Measurements from ENCODE around the gene SEBOX.
A peak's percentile ranks its signal among the peaks of the same experiment; 100 is the strongest.
"Not testable (repeated sequence)": the region's sequence is repeated elsewhere in the genome, so short reads cannot be mapped to it uniquely, and the experiment has no call there.

The SEBOX gene

DNA sequence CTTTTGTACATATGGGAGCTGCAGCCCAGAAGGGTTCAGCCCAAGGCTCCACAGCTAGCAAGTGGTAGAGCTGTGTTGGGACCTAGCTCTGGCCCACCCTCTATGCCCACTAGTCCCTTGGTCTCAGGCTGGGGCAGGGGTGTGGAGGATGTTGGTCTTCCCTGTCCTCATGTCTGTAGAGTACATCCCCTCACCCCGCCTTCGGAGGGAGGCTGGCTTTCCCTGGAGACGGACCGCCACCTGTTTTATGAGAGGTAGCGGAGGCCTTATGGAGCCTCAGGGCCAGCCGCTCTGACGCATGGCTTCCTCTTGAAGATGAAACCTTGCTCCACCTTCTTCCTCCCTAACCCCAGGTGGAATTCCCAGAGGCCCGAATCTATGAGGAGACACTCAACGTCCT is 21.0 kb downstream of the SEBOX start:
- Histone ChIP-seq H3K4me1 (no peaks in the 10 kb centered on the region), H3K27me3 (no peaks in the 10 kb centered on the region), H3K4me3 (no peak overlapping the region), H4K20me1 (peaks cover 46% of the 10 kb centered on the region), H3K27ac (no peak overlapping the region), H3K36me3 (peaks cover 99% of the 10 kb centered on the region), H3K9me3 (no peaks in the 10 kb centered on the region), H3K4me2 (no peak overlapping the region), H3K9ac (no peak overlapping the region)
- TF ChIP-seq Cebpa-rat (IDR thresholded peaks at IDR 0.05) = no peak

DNA sequence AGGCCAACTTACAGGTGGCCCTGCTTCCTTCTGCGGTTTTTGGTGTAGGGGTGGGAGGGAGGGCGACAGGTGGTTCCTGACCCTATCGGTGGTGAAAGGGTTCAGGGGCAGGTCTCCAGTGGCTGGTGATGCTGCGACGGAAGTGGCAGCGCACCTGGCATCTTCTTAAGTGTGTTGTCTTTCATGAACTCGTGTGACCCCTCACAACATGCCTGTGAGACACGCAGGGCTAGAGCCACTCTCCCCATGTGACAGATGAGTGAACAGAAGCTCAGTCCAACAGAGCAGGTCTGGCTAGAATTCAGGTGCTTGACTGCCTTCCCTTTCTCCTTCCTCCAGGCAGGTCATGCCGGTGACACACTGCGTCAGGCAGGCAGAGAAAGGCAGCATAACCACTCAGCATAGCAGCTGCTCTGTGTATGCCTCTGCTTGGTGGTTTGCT is 21.5 kb downstream of the SEBOX start:
- no peak for TF ChIP-seq Cebpa-rat (IDR thresholded peaks at IDR 0.05)
- no peak overlapping the region for H3K4me2 ChIP-seq
- H3K27me3 ChIP-seq = no peaks in the 10 kb centered on the region
- H3K9ac ChIP-seq = no peak overlapping the region
- H3K4me1 ChIP-seq = no peaks in the 10 kb centered on the region
- no peak overlapping the region for H3K27ac ChIP-seq
- peaks cover 96% of the 10 kb centered on the region for H3K36me3 ChIP-seq
- H3K4me3 ChIP-seq = no peak overlapping the region
- peaks cover 51% of the 10 kb centered on the region for H4K20me1 ChIP-seq
- no peaks in the 10 kb centered on the region for H3K9me3 ChIP-seq

GRCh38 chr17:28342313-28342712 is 22.7 kb downstream of the SEBOX start:
- Histone ChIP-seq H3K9me3 (no peaks in the 10 kb centered on the region), H3K9ac (no peak overlapping the region), H3K36me3 (peaks cover 88% of the 10 kb centered on the region)

GRCh38 chr17:28341516-28341915 is 23.5 kb downstream of the SEBOX start:
- H3K4me3 ChIP-seq = no peak overlapping the region
- no peak overlapping the region for H3K9ac ChIP-seq
- no peak overlapping the region for H3K27ac ChIP-seq
- peaks cover 80% of the 10 kb centered on the region for H3K36me3 ChIP-seq
- peaks cover 59% of the 10 kb centered on the region for H4K20me1 ChIP-seq
- no peaks in the 10 kb centered on the region for H3K27me3 ChIP-seq
- TF ChIP-seq Cebpa-rat (IDR thresholded peaks at IDR 0.05) = no peak
- H3K4me1 ChIP-seq = peaks cover 4% of the 10 kb centered on the region
- H3K4me2 ChIP-seq = no peak overlapping the region
- H3K9me3 ChIP-seq = no peaks in the 10 kb centered on the region

More at GRCh38 chr17:28342313-28342712, 22.7 kb downstream of the SEBOX start:
- peaks cover 54% of the 10 kb centered on the region for H4K20me1 ChIP-seq
- H3K4me2 ChIP-seq = no peak overlapping the region
- no peaks in the 10 kb centered on the region for H3K27me3 ChIP-seq
- TF ChIP-seq Cebpa-rat (IDR thresholded peaks at IDR 0.05) = no peak
- H3K4me1 ChIP-seq = no peaks in the 10 kb centered on the region
- H3K27ac ChIP-seq = no peak overlapping the region
- no peak overlapping the region for H3K4me3 ChIP-seq

- Histone ChIP-seq H3K36me3 (peaks cover 68% of the 10 kb centered on the region), H3K27ac (no peak overlapping the region), H4K20me1 (peaks cover 58% of the 10 kb centered on the region), H3K9ac (no peak overlapping the region), H3K4me3 (no peak overlapping the region), H3K4me1 (peaks cover 9% of the 10 kb centered on the region), H3K27me3 (no peaks in the 10 kb centered on the region), H3K4me2 (no peak overlapping the region), H3K9me3 (no peaks in the 10 kb centered on the region)
- TF ChIP-seq Cebpa-rat (IDR thresholded peaks at IDR 0.05) = no peak
Measured at GRCh38 chr17:28340374-28340773, 24.6 kb downstream of the SEBOX start.

DNA sequence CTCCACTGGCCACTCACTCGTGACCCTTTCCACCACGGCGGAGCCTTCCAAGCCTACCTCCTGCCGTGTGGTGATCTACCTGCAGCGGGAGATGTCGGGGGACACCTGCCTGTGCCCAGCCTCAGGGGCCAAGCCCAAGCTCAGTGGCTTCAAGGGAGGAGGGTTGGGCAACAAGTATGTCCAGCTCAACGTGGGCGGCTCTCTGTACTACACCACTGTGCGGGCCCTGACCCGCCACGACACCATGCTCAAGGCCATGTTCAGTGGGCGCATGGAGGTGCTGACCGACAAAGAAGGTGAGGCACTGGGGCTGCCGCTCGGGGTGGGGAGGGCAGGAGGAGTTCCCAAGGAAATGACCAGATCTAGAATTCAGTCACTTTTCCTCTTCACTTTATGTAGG is 25.6 kb downstream of the SEBOX start:
- no peak for TF ChIP-seq Cebpa-rat (IDR thresholded peaks at IDR 0.05)
- H3K9ac ChIP-seq = no peak overlapping the region
- H3K27me3 ChIP-seq = no peaks in the 10 kb centered on the region
- H3K27ac ChIP-seq = no peak overlapping the region
- H3K9me3 ChIP-seq = no peaks in the 10 kb centered on the region
- H3K4me1 ChIP-seq = peaks cover 14% of the 10 kb centered on the region
- H4K20me1 ChIP-seq = peaks cover 55% of the 10 kb centered on the region
- no peak overlapping the region for H3K4me2 ChIP-seq
- no peak overlapping the region for H3K4me3 ChIP-seq
- H3K36me3 ChIP-seq = peaks cover 59% of the 10 kb centered on the region

DNA sequence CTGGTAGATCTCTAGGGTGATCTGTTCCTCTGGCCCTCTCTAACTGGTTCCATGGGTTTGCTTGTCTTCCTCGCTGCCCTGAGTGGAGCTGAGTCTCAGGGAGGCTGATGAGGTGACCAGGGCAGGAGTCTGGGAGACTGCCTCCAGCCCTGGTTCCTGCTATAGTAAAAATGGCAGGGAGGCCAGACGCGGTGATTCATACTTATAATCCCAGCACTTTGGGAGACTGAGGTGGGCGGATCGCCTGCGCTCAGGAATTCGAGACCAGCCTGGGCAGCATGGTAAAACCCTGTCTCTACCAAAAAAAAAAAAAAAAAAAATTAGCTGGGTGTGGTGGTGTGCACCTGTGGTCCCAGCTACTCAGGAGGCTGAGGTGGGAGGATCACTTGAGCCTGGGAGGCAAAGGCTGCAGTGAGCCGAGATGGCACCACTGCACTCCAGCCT is 26.2 kb downstream of the SEBOX start:
- not testable (repeated sequence) for H3K9ac ChIP-seq, H3K27ac ChIP-seq, H3K9me3 ChIP-seq, H3K27me3 ChIP-seq, H3K4me3 ChIP-seq, H3K4me2 ChIP-seq
- Histone ChIP-seq H3K36me3 (peaks cover 53% of the 10 kb centered on the region), H4K20me1 (peaks cover 55% of the 10 kb centered on the region), H3K4me1 (peaks cover 20% of the 10 kb centered on the region)

GRCh38 chr17:28338056-28338768 is 26.8 kb downstream of the SEBOX start:
- Histone ChIP-seq H3K9ac (no peak overlapping the region; the same call in 1 of the 2 replicates), H4K20me1 (peaks cover 56% of the 10 kb centered on the region), H3K27me3 (no peaks in the 10 kb centered on the region), H3K27ac (no peak overlapping the region), H3K4me2 (no peak overlapping the region), H3K4me1 (peaks cover 25% of the 10 kb centered on the region), H3K36me3 (peaks cover 47% of the 10 kb centered on the region), H3K4me3 (no peak overlapping the region), H3K9me3 (no peaks in the 10 kb centered on the region)
- no peak for TF ChIP-seq Cebpa-rat (IDR thresholded peaks at IDR 0.05)

- Histone ChIP-seq H3K4me3 (peak overlapping the region; percentile 93), H3K36me3 (peaks cover 37% of the 10 kb centered on the region), H3K4me2 (peak overlapping the region; percentile 95), H3K9ac (peak overlapping the region; percentile 84), H3K27me3 (no peaks in the 10 kb centered on the region), H3K27ac (peak overlapping the region; percentile 64; the same call in 1 of the 2 replicates), H3K4me1 (peaks cover 25% of the 10 kb centered on the region), H4K20me1 (peaks cover 67% of the 10 kb centered on the region), H3K9me3 (no peaks in the 10 kb centered on the region)
- no peak for TF ChIP-seq Cebpa-rat (IDR thresholded peaks at IDR 0.05)
Measured at GRCh38 chr17:28335959-28336871, 28.8 kb downstream of the SEBOX start.

Data from BLaER1 (cell line).